Colonic mucosa (tissue), 4 donors: Measurements from ENCODE around the gene C3. TPM values are rescaled to one million over a fixed set of nuclear protein-coding genes. Genes with fewer than 3 reads are reported as not detected.
"Not testable (repeated sequence)": the region's sequence is repeated elsewhere in the genome, so short reads cannot be mapped to it uniquely, and the experiment has no call there.

Source experiments
- DNase-seq: peaks from one replicate; pipeline ENCODE4 v3.0.0-alpha.2; 2020
- H3K27ac ChIP-seq: fragments of 200-600 bp; one replicate; pipeline ENCODE4 v1.8.0; 2021
- H3K27me3 ChIP-seq: fragments of 200-600 bp; one replicate; pipeline ENCODE4 v1.8.0; 2021
- H3K36me3 ChIP-seq: fragments of 200-600 bp; one replicate; pipeline ENCODE4 v1.8.0; 2021
- H3K4me1 ChIP-seq: fragments of 200-600 bp; one replicate; pipeline ENCODE4 v1.8.0; 2021; ENCODE audit warnings: mild to moderate bottlenecking
- H3K4me3 ChIP-seq: fragments of 200-600 bp; one replicate; pipeline ENCODE4 v1.8.0; 2021
- H3K9ac ChIP-seq, 2 donors: one replicate each; pipeline ENCODE4 v1.7.0; 2013; ENCODE audit warnings: control low read depth in 2 of 2, low read depth in 2 of 2, low read length in 2 of 2
- H3K9me3 ChIP-seq: fragments of 200-600 bp; one replicate; pipeline ENCODE4 v1.8.0; 2021
- CTCF ChIP-seq: fragments of 200-600 bp; IDR thresholded peaks from one replicate; pipeline ENCODE4 v1.8.0; 2022; ENCODE audit warnings: antibody characterized with exemption, mild to moderate bottlenecking
- intact Hi-C: fragments of 100-400 bp; cut with DNase I; formaldehyde crosslinking; loops from one replicate; pipeline ENCODE4 v1.14.1; 2022
- total RNA-seq, 2 donors: library from RNA; stranded (reverse); fragmentation: NEBNext Ultra II Directional in 1 of 2; extraction: Animal tissue kit (Norgen Biotek cat#: 25700) in 1 of 2; gene quantifications; one replicate each; pipeline ENCODE4 v1.2.1, GENCODE V29; 2021
- donor health status: healthy.
- donor health status: DM: no; HTN: no; CAD: no.
- donor health status: DM: no; HTN: no; CAD: no.

Gene C3
- total RNA-seq, 2 donors from 2014 or later = 28.2 to 83.9 TPM

GRCh38 chr19:6649185-6649584 lies 71.3 kb downstream of the C3 start:
- no peak for TF ChIP-seq CTCF
- H3K36me3 ChIP-seq = no peaks in the 10 kb centered on the region
- H3K4me1 ChIP-seq = no peaks in the 10 kb centered on the region
- no peak overlapping the region for H3K27ac ChIP-seq
- no peaks in the 10 kb centered on the region for H3K27me3 ChIP-seq
- no peak overlapping the region for H3K9ac ChIP-seq
- no peak for DNase-seq
- no peaks in the 10 kb centered on the region for H3K9me3 ChIP-seq
- intact Hi-C loops = loop anchor here (10.0 kb wide), 1 partner anchor 126 kb away; the partner anchor contains the start of gene VAV1
- no peak overlapping the region for H3K4me3 ChIP-seq

- Histone ChIP-seq H3K27ac (no peak overlapping the region), H3K4me3 (no peak overlapping the region), H3K27me3 (no peaks in the 10 kb centered on the region), H3K36me3 (no peaks in the 10 kb centered on the region), H3K9ac (no peak overlapping the region), H3K4me1 (no peaks in the 10 kb centered on the region), H3K9me3 (no peaks in the 10 kb centered on the region)
- intact Hi-C loops = loop anchor here (10.0 kb wide), 1 partner anchor 127 kb away; the partner anchor contains the start of gene VAV1
- no peak for TF ChIP-seq CTCF
- DNase-seq = no peak
Measured at GRCh38 chr19:6648141-6648715, 72.2 kb downstream of the C3 start.

- H3K9me3 ChIP-seq = no peaks in the 10 kb centered on the region
- H3K27me3 ChIP-seq = no peaks in the 10 kb centered on the region
- no peaks in the 10 kb centered on the region for H3K36me3 ChIP-seq
- no peaks in the 10 kb centered on the region for H3K4me1 ChIP-seq
- H3K27ac ChIP-seq = no peak overlapping the region
- no peak overlapping the region for H3K9ac ChIP-seq
- no peak for TF ChIP-seq CTCF
- no peak for DNase-seq
- H3K4me3 ChIP-seq = no peak overlapping the region
- intact Hi-C loops = loop anchor here (10.0 kb wide), 1 partner anchor 130 kb away; the partner anchor contains the start of gene VAV1
Measured at GRCh38 chr19:6644796-6645195, 75.7 kb downstream of the C3 start.

- H3K9me3 ChIP-seq, H3K9ac ChIP-seq, H3K27ac ChIP-seq, H3K27me3 ChIP-seq, H3K4me1 ChIP-seq, H3K4me3 ChIP-seq, H3K36me3 ChIP-seq, DNase-seq: not testable (repeated sequence)
- intact Hi-C loops = loop anchor here (10.0 kb wide), 1 partner anchor 134 kb away; the partner anchor contains the start of gene VAV1
Measured at GRCh38 chr19:6640333-6640732, 80.1 kb downstream of the C3 start.

GRCh38 chr19:6639439-6639838 lies 81.0 kb downstream of the C3 start:
- no peak for TF ChIP-seq CTCF
- Histone ChIP-seq H3K4me3 (no peak overlapping the region), H3K4me1 (no peaks in the 10 kb centered on the region), H3K9me3 (no peaks in the 10 kb centered on the region), H3K27ac (no peak overlapping the region), H3K9ac (no peak overlapping the region), H3K36me3 (no peaks in the 10 kb centered on the region), H3K27me3 (no peaks in the 10 kb centered on the region)
- no peak for DNase-seq
- intact Hi-C loops = loop anchor here (10.0 kb wide), 1 partner anchor 115 kb away; no protein-coding TSS in a partner anchor

- not testable (repeated sequence) for H3K4me3 ChIP-seq, H3K9ac ChIP-seq, DNase-seq, H3K36me3 ChIP-seq, H3K4me1 ChIP-seq, H3K27ac ChIP-seq, H3K27me3 ChIP-seq, H3K9me3 ChIP-seq
- intact Hi-C loops = loop anchor here (2.0 to 10.0 kb wide), 3 partner anchors 117 to 229 kb away; no protein-coding TSS in a partner anchor
Measured at GRCh38 chr19:6633456-6633813, 87.0 kb downstream of the C3 start.
